ENCODE measurements around the gene NEUROD1. TPM values are rescaled to one million over a fixed set of nuclear protein-coding genes. Genes with fewer than 3 reads are reported as not detected.

NEUROD1 gene
- total RNA-seq, 4 donors from 2014 or later: not detected

- H3K9me3 ChIP-seq: no peaks in the 10 kb centered on the region
- 90 to 93% methylated on average over 3 to 4 of the region's 4 CpGs for WGBS, 2 donors (ENCODE audit: low coverage in 1 of 2)
- no peak overlapping the region for H3K27ac ChIP-seq
- no peak for ATAC-seq
- TF ChIP-seq, protein P1, sequence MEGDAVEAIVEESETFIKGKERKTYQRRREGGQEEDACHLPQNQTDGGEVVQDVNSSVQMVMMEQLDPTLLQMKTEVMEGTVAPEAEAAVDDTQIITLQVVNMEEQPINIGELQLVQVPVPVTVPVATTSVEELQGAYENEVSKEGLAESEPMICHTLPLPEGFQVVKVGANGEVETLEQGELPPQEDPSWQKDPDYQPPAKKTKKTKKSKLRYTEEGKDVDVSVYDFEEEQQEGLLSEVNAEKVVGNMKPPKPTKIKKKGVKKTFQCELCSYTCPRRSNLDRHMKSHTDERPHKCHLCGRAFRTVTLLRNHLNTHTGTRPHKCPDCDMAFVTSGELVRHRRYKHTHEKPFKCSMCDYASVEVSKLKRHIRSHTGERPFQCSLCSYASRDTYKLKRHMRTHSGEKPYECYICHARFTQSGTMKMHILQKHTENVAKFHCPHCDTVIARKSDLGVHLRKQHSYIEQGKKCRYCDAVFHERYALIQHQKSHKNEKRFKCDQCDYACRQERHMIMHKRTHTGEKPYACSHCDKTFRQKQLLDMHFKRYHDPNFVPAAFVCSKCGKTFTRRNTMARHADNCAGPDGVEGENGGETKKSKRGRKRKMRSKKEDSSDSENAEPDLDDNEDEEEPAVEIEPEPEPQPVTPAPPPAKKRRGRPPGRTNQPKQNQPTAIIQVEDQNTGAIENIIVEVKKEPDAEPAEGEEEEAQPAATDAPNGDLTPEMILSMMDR (IDR thresholded peaks at IDR 0.05): no peak
- H3K27me3 ChIP-seq: no peaks in the 10 kb centered on the region
- no peaks in the 10 kb centered on the region for H3K36me3 ChIP-seq
- no peaks in the 10 kb centered on the region for H3K4me1 ChIP-seq
- no peak overlapping the region for H3K4me3 ChIP-seq
These were observed 47.5 kb downstream of the NEUROD1 start for GRCh38 chr2:181632733-181633401.

- TF ChIP-seq EP300 (IDR thresholded peaks at IDR 0.05) (no peak), POLR2A (IDR thresholded peaks at IDR 0.05) (no peak), POLR2AphosphoS5 (IDR thresholded peaks at IDR 0.05) (no peak)
- TF ChIP-seq, protein P1 (IDR thresholded peaks at IDR 0.05): no peak
These were observed 51.4 kb downstream of the NEUROD1 start for GRCh38 chr2:181628590-181629585.

DNA sequence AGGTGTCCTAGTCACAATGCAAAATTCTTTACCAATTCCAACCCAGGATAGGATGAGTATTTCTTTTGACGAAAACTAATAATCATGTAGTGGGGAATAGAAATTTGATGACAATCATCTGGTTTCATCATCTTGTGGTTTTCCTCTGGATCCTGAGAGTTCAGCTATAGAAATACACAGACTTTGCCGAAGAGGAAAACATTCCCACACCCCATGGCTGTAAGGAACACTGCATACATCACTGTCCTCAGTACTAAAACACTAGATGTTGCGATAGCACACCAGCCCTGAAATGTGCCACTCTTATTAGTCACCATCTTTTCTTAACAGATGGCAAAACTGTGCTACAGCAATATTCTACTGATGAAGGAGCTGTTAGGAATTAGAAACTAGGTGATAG lies 52.8 kb downstream of the NEUROD1 start:
- no peaks in the 10 kb centered on the region for H3K4me1 ChIP-seq
- no peak overlapping the region for H3K27ac ChIP-seq
- no peak overlapping the region for H3K4me3 ChIP-seq
- H3K36me3 ChIP-seq: no peaks in the 10 kb centered on the region
- no peaks in the 10 kb centered on the region for H3K27me3 ChIP-seq
- WGBS, 2 donors (ENCODE audit: low coverage in 1 of 2): 58 to 66% methylated on average over 3 of the region's 3 CpGs
- H3K9me3 ChIP-seq: no peaks in the 10 kb centered on the region
- TF ChIP-seq POLR2AphosphoS5 (IDR thresholded peaks at IDR 0.05): no peak
- TF ChIP-seq EP300 (IDR thresholded peaks at IDR 0.05): no peak
- no peak for ATAC-seq

More at GRCh38 chr2:181628590-181629585, 51.4 kb downstream of the NEUROD1 start:
- no peaks in the 10 kb centered on the region for H3K9me3 ChIP-seq
- H3K27ac ChIP-seq: no peak overlapping the region
- no peaks in the 10 kb centered on the region for H3K27me3 ChIP-seq
- no peaks in the 10 kb centered on the region for H3K4me1 ChIP-seq
- WGBS, 2 donors (ENCODE audit: low coverage in 1 of 2): 77 to 92% methylated on average over 3 of the region's 3 CpGs
- ATAC-seq: no peak
- no peaks in the 10 kb centered on the region for H3K36me3 ChIP-seq
- H3K4me3 ChIP-seq: no peak overlapping the region

- H3K9me3 ChIP-seq: no peaks in the 10 kb centered on the region
- H3K4me1 ChIP-seq: no peaks in the 10 kb centered on the region
- no peak for TF ChIP-seq EP300 (IDR thresholded peaks at IDR 0.05)
- no peak for TF ChIP-seq POLR2AphosphoS5 (IDR thresholded peaks at IDR 0.05)
- TF ChIP-seq, protein P1 (IDR thresholded peaks at IDR 0.05): no peak
- TF ChIP-seq POLR2A (IDR thresholded peaks at IDR 0.05): no peak
- no peak for ATAC-seq
- no peak overlapping the region for H3K27ac ChIP-seq
- no peak overlapping the region for H3K4me3 ChIP-seq
- H3K36me3 ChIP-seq: no peaks in the 10 kb centered on the region
- no peaks in the 10 kb centered on the region for H3K27me3 ChIP-seq
These were observed 53.6 kb downstream of the NEUROD1 start for GRCh38 chr2:181626671-181627070.

Other genes starting within 250 kb of the NEUROD1 start
- 1 to 10 TPM; 3.2 to 7.0 (median 4.6) TPM for gene ITGA4, start 223.1 kb downstream of the NEUROD1 start, total RNA-seq
- under 1 TPM in 1 of 4 donors, not detected in 3; 0.78 TPM for gene CERKL, start 23.4 kb downstream of the NEUROD1 start, total RNA-seq
- gene ITPRID2, start 211.2 kb upstream of the NEUROD1 start, total RNA-seq: 100 to 1,000 TPM; 106 to 127 (median 116) TPM

Measured in gastroesophageal sphincter (tissue), 4 donors.